ENCODE results near the gene RYR3.

RYR3 gene

DNA sequence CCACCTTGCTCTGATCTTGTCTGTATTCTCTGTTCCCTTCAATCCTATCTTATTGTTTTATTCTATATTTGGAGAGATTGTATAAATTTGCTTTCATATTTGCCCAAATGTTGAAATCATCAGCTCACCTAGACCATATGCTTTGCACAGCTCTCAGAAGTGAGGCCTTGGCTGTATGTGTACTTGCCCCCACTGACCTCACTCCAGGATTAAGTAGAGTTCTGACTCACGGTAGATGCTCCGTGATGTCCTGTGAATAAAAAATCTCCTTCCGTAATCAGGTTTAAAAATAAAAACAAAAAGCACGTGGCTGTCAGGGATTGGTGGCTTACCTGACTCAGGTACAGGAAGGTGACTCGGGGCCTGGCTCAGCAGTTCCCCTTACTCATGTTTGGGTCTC lies 162.2 kb downstream of the RYR3 start:
- Histone ChIP-seq H3K4me2 (no peak overlapping the region), H3K4me3 (IDR thresholded peaks at IDR 0.05; ENCODE audit: insufficient read depth, low read depth, low read length) (no peak overlapping the region), H3K79me2 (ENCODE audit: insufficient read depth, low read depth) (no peaks in the 10 kb centered on the region), H3K36me3 (ENCODE audit: insufficient read depth) (no peaks in the 10 kb centered on the region), H4K20me1 (ENCODE audit: insufficient read depth) (no peaks in the 10 kb centered on the region), H2AFZ (ENCODE audit: low read depth) (no peak overlapping the region), H3K27me3 (ENCODE audit: insufficient read depth, low read depth) (no peaks in the 10 kb centered on the region), H3K4me1 (ENCODE audit: low read depth, poor library complexity, severe bottlenecking) (no peaks in the 10 kb centered on the region), H3K27ac (no peak overlapping the region), H3K9ac (no peak overlapping the region)
- no peak for TF ChIP-seq CTCF (conservative IDR thresholded peaks at IDR 0.05; ENCODE audit: low read depth, low read length)

- Histone ChIP-seq H3K4me3 (IDR thresholded peaks at IDR 0.05; ENCODE audit: insufficient read depth, low read depth, low read length) (no peak overlapping the region), H3K36me3 (ENCODE audit: insufficient read depth) (no peaks in the 10 kb centered on the region), H4K20me1 (ENCODE audit: insufficient read depth) (no peaks in the 10 kb centered on the region), H2AFZ (ENCODE audit: low read depth) (no peak overlapping the region), H3K4me2 (no peak overlapping the region), H3K27ac (no peak overlapping the region), H3K9ac (no peak overlapping the region), H3K27me3 (ENCODE audit: insufficient read depth, low read depth) (no peaks in the 10 kb centered on the region), H3K79me2 (ENCODE audit: insufficient read depth, low read depth) (no peaks in the 10 kb centered on the region), H3K4me1 (ENCODE audit: low read depth, poor library complexity, severe bottlenecking) (no peaks in the 10 kb centered on the region)
- TF ChIP-seq CTCF (conservative IDR thresholded peaks at IDR 0.05; ENCODE audit: low read depth, low read length) = no peak
Measured at GRCh38 chr15:33473714-33474113, 162.9 kb downstream of the RYR3 start.

GRCh38 chr15:33476076-33476475 lies 165.3 kb downstream of the RYR3 start:
- Histone ChIP-seq H3K79me2 (ENCODE audit: insufficient read depth, low read depth) (no peaks in the 10 kb centered on the region), H3K4me1 (ENCODE audit: low read depth, poor library complexity, severe bottlenecking) (no peaks in the 10 kb centered on the region), H3K4me3 (IDR thresholded peaks at IDR 0.05; ENCODE audit: insufficient read depth, low read depth, low read length) (no peak overlapping the region), H3K27ac (no peak overlapping the region), H2AFZ (ENCODE audit: low read depth) (no peak overlapping the region), H3K9ac (no peak overlapping the region), H3K4me2 (no peak overlapping the region), H4K20me1 (ENCODE audit: insufficient read depth) (no peaks in the 10 kb centered on the region), H3K27me3 (ENCODE audit: insufficient read depth, low read depth) (no peaks in the 10 kb centered on the region), H3K36me3 (ENCODE audit: insufficient read depth) (no peaks in the 10 kb centered on the region)
- TF ChIP-seq CTCF (conservative IDR thresholded peaks at IDR 0.05; ENCODE audit: low read depth, low read length) = no peak

DNA sequence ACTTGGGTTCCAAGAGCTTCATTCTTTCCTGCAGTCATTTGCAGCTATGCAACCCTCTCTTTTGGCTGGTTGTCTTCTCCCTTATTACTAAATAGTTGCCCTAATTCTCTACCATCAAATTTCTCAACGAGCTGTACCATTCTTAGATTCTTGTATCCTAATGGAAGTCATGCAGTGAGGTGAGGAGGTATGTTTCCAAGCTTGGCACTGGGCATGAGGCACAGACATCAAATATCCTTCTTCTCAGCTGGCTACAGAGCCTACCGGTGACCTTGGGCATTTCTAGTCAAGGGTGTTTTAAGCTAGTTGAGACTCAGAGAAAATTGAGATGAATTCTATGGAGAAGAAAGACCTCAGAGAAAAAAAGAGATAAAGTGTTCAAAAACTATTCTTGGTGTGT lies 166.1 kb downstream of the RYR3 start:
- no peaks in the 10 kb centered on the region for H3K4me1 ChIP-seq (ENCODE audit: low read depth, poor library complexity, severe bottlenecking)
- H3K9ac ChIP-seq = no peak overlapping the region
- no peak overlapping the region for H3K27ac ChIP-seq
- no peaks in the 10 kb centered on the region for H3K79me2 ChIP-seq (ENCODE audit: insufficient read depth, low read depth)
- no peaks in the 10 kb centered on the region for H4K20me1 ChIP-seq (ENCODE audit: insufficient read depth)
- no peaks in the 10 kb centered on the region for H3K27me3 ChIP-seq (ENCODE audit: insufficient read depth, low read depth)
- H2AFZ ChIP-seq (ENCODE audit: low read depth) = no peak overlapping the region
- no peaks in the 10 kb centered on the region for H3K36me3 ChIP-seq (ENCODE audit: insufficient read depth)
- no peak for TF ChIP-seq CTCF (conservative IDR thresholded peaks at IDR 0.05; ENCODE audit: low read depth, low read length)
- no peak overlapping the region for H3K4me2 ChIP-seq
- no peak overlapping the region for H3K4me3 ChIP-seq (IDR thresholded peaks at IDR 0.05; ENCODE audit: insufficient read depth, low read depth, low read length)

- Histone ChIP-seq H3K4me2 (no peak overlapping the region), H3K36me3 (ENCODE audit: insufficient read depth) (no peaks in the 10 kb centered on the region), H3K9ac (no peak overlapping the region)
Measured at GRCh38 chr15:33489335-33489734, 178.6 kb downstream of the RYR3 start.

More at GRCh38 chr15:33489335-33489734, 178.6 kb downstream of the RYR3 start:
- no peak overlapping the region for H3K27ac ChIP-seq
- H3K27me3 ChIP-seq (ENCODE audit: insufficient read depth, low read depth) = no peaks in the 10 kb centered on the region
- no peaks in the 10 kb centered on the region for H4K20me1 ChIP-seq (ENCODE audit: insufficient read depth)
- no peak overlapping the region for H2AFZ ChIP-seq (ENCODE audit: low read depth)
- H3K4me3 ChIP-seq (IDR thresholded peaks at IDR 0.05; ENCODE audit: insufficient read depth, low read depth, low read length) = no peak overlapping the region
- no peaks in the 10 kb centered on the region for H3K79me2 ChIP-seq (ENCODE audit: insufficient read depth, low read depth)
- TF ChIP-seq CTCF (conservative IDR thresholded peaks at IDR 0.05; ENCODE audit: low read depth, low read length) = no peak
- no peaks in the 10 kb centered on the region for H3K4me1 ChIP-seq (ENCODE audit: low read depth, poor library complexity, severe bottlenecking)
